Measurements from ENCODE around the gene TUT7. TPM values are rescaled to one million over a fixed set of nuclear protein-coding genes. Genes with fewer than 3 reads are reported as not detected.

TUT7 gene
- total RNA-seq, 1 donor from 2014 or later = 24.5 TPM

- Mint-ChIP-seq H3K4me1 (ENCODE audit: low read depth) (peaks cover 16% of the 10 kb centered on the region), H3K9me3 (ENCODE audit: low read depth) (no peaks in the 10 kb centered on the region), H3K36me3 (ENCODE audit: insufficient read depth) (peaks cover 1% of the 10 kb centered on the region), H3K27me3 (peaks cover 5% of the 10 kb centered on the region), H3K27ac (no peak overlapping the region), H3K4me3 (ENCODE audit: low read depth) (no peak overlapping the region)
- TF ChIP-seq CTCF (IDR thresholded peaks at IDR 0.05; ENCODE audit: unreplicated experiment) = no peak
- DNase-seq (ENCODE audit: low spot score, unreplicated experiment) = no peak
Observed at GRCh38 chr9:86285261-86285660, 68.9 kb downstream of the TUT7 start.

GRCh38 chr9:86282979-86283535, 71.2 kb downstream of the TUT7 start:
- Mint-ChIP-seq H3K9me3 (ENCODE audit: low read depth) (no peaks in the 10 kb centered on the region), H3K4me3 (ENCODE audit: low read depth) (peak overlapping the region; percentile 91), H3K27ac (peak overlapping the region; percentile 98), H3K27me3 (peaks cover 5% of the 10 kb centered on the region), H3K4me1 (ENCODE audit: low read depth) (peaks cover 31% of the 10 kb centered on the region), H3K36me3 (ENCODE audit: insufficient read depth) (peaks cover 3% of the 10 kb centered on the region)
- no peak for TF ChIP-seq CTCF (IDR thresholded peaks at IDR 0.05; ENCODE audit: unreplicated experiment)
- DNase-seq (ENCODE audit: low spot score, unreplicated experiment) = no peak

GRCh38 chr9:86282077-86282978, 71.9 kb downstream of the TUT7 start, which contains the start of gene ISCA1:
Gene ISCA1, minus strand, starts transcription at chr9:86282538. Its CDS starts 80 bp downstream, at chr9:86282458.
- Mint-ChIP-seq H3K27me3 (peaks cover 5% of the 10 kb centered on the region), H3K36me3 (ENCODE audit: insufficient read depth) (peaks cover 3% of the 10 kb centered on the region), H3K27ac (peak within 1 kb of the TSS; percentile 98), H3K4me3 (ENCODE audit: low read depth) (peak within 1 kb of the TSS; percentile 91), H3K4me1 (ENCODE audit: low read depth) (peaks cover 32% of the 10 kb centered on the region), H3K9me3 (ENCODE audit: low read depth) (no peaks in the 10 kb centered on the region)
- peak; percentile 99 for DNase-seq (ENCODE audit: low spot score, unreplicated experiment)
- no peak for TF ChIP-seq CTCF (IDR thresholded peaks at IDR 0.05; ENCODE audit: unreplicated experiment)

GRCh38 chr9:86281593-86282076, 72.6 kb downstream of the TUT7 start:
- Mint-ChIP-seq H3K9me3 (ENCODE audit: low read depth) (no peaks in the 10 kb centered on the region), H3K4me1 (ENCODE audit: low read depth) (peaks cover 34% of the 10 kb centered on the region), H3K36me3 (ENCODE audit: insufficient read depth) (peaks cover 3% of the 10 kb centered on the region), H3K4me3 (ENCODE audit: low read depth) (peak overlapping the region; percentile 91), H3K27ac (peak overlapping the region; percentile 98), H3K27me3 (peaks cover 5% of the 10 kb centered on the region)
- peak; percentile 53 for DNase-seq (ENCODE audit: low spot score, unreplicated experiment)
- no peak for TF ChIP-seq CTCF (IDR thresholded peaks at IDR 0.05; ENCODE audit: unreplicated experiment)

- DNase-seq (ENCODE audit: low spot score, unreplicated experiment) = no peak
- Mint-ChIP-seq H3K27me3 (peaks cover 5% of the 10 kb centered on the region), H3K27ac (peak overlapping the region; percentile 98), H3K4me3 (ENCODE audit: low read depth) (peak overlapping the region; percentile 91), H3K9me3 (ENCODE audit: low read depth) (no peaks in the 10 kb centered on the region), H3K36me3 (ENCODE audit: insufficient read depth) (peaks cover 3% of the 10 kb centered on the region), H3K4me1 (ENCODE audit: low read depth) (peaks cover 34% of the 10 kb centered on the region)
- TF ChIP-seq CTCF (IDR thresholded peaks at IDR 0.05; ENCODE audit: unreplicated experiment) = no peak
Observed at GRCh38 chr9:86280580-86280979, 73.6 kb downstream of the TUT7 start.

Data from progenitor cell of endocrine pancreas (in vitro differentiated cells).